Vagina (tissue), 2 donors: Measurements from ENCODE around the gene SUSD6. TPM values are rescaled to one million over a fixed set of nuclear protein-coding genes. Genes with fewer than 3 reads are reported as not detected.
A peak's percentile ranks its signal among the peaks of the same experiment; 100 is the strongest.

Source experiments
- DNase-seq, 2 donors: peaks; one replicate each; pipeline ENCODE4 v3.0.0-alpha.2; 2017; ENCODE audit errors: extremely low spot score in 2 of 2
- H3K27ac ChIP-seq: fragments of 200-600 bp; sonication (generic); one replicate; pipeline ENCODE4 v1.5.1; 2019
- H3K27me3 ChIP-seq: fragments of 200-600 bp; sonication (generic); one replicate; pipeline ENCODE4 v1.5.1; 2019
- H3K36me3 ChIP-seq, 2 donors: fragments of 200-600 bp; sonication (generic); one replicate each; pipeline ENCODE4 v1.5.1; 2017 to 2019
- H3K4me1 ChIP-seq: fragments of 200-600 bp; sonication (generic); one replicate; pipeline ENCODE4 v1.5.1; 2019
- H3K4me3 ChIP-seq, 2 donors: fragments of 200-600 bp; sonication (generic); 1 replicate in 1 of 2; 2 replicates in 1 of 2; pipeline ENCODE4 v1.5.1; 2016 to 2019
- H3K9me3 ChIP-seq: fragments of 200-600 bp; sonication (generic); one replicate; pipeline ENCODE4 v1.5.1; 2019
- POLR2A ChIP-seq, 2 donors: fragments of 450-650 bp; IDR thresholded peaks; one replicate each; pipeline ENCODE4 v1.6.1; 2017; ENCODE audit warnings: antibody characterized with exemption in 2 of 2, mild to moderate bottlenecking in 2 of 2, moderate library complexity in 2 of 2
- POLR2AphosphoS5 ChIP-seq, 2 donors: sonication (generic); formaldehyde crosslinking; IDR thresholded peaks; one replicate each; pipeline ENCODE4 v1.9.0; 2017; ENCODE audit warnings: antibody characterized with exemption in 2 of 2, mild to moderate bottlenecking in 2 of 2, low read depth in 1 of 2; ENCODE audit not compliant: insufficient read depth in 1 of 2
- intact Hi-C: fragments of 100-400 bp; cut with DNase I; formaldehyde crosslinking; loops from one replicate; pipeline ENCODE4 v1.15.1; 2023
- total RNA-seq: library from RNA; depleted of rRNA; stranded (reverse); fragments of >200 nt; gene quantifications from one replicate; pipeline ENCODE4 v1.2.3, GENCODE V29; 2016
- TF ChIP-seq, protein P1 (sequence below), 3 experiments: fragments of 450-650 bp in 2 of 3; fragments of 200-600 bp in 1 of 3; sonication (generic) in 1 of 3; IDR thresholded peaks; one replicate each; pipeline ENCODE4 v1.5.1; 2017 to 2019; ENCODE audit warnings: antibody characterized with exemption in 3 of 3, mild to moderate bottlenecking in 2 of 3, moderate library complexity in 2 of 3

SUSD6 gene
- total RNA-seq, 1 donor from 2014 or later: 36.6 TPM

DNA sequence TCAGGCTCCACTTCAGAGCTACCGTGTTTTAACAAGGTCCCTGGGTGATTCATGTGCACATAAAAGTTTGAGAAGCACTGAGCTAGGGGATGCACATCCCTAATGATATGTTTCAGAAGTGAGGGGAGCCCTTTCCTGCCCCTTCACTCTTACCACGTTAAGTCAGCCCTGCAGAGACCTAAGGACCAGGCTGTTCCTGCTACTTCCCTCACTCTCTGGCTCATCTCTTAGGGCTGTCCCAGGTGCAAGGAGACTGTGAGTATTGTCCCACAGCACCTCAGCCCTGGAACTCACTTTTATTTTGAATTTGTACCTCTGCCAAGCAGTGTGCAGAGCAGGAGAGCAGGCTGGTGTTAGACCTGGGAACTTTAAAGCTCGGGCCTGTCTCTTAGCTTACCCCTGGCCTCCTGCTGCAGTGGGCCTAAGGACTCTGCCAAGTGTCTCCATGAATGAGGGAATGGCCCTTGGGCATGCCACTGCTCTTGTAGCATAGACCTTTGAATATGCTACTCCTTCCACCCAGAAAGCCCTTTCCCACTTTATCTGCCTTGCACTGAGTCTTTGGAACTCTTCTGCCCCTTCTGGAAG lies 11.0 kb upstream of the SUSD6 start:
- Histone ChIP-seq H3K27me3 (no peaks in the 10 kb centered on the region), H3K27ac (no peak overlapping the region), H3K4me1 (no peaks in the 10 kb centered on the region), H3K36me3 (no peaks in the 10 kb centered on the region), H3K4me3 (no peak overlapping the region), H3K9me3 (no peaks in the 10 kb centered on the region)
- TF ChIP-seq POLR2A (IDR thresholded peaks at IDR 0.05) (no peak), POLR2AphosphoS5 (IDR thresholded peaks at IDR 0.05; ENCODE audit: insufficient read depth in 1 of 2, low read depth in 1 of 2) (no peak)
- TF ChIP-seq, protein P1, sequence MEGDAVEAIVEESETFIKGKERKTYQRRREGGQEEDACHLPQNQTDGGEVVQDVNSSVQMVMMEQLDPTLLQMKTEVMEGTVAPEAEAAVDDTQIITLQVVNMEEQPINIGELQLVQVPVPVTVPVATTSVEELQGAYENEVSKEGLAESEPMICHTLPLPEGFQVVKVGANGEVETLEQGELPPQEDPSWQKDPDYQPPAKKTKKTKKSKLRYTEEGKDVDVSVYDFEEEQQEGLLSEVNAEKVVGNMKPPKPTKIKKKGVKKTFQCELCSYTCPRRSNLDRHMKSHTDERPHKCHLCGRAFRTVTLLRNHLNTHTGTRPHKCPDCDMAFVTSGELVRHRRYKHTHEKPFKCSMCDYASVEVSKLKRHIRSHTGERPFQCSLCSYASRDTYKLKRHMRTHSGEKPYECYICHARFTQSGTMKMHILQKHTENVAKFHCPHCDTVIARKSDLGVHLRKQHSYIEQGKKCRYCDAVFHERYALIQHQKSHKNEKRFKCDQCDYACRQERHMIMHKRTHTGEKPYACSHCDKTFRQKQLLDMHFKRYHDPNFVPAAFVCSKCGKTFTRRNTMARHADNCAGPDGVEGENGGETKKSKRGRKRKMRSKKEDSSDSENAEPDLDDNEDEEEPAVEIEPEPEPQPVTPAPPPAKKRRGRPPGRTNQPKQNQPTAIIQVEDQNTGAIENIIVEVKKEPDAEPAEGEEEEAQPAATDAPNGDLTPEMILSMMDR (IDR thresholded peaks at IDR 0.05): no peak
- DNase-seq: no peak
- intact Hi-C loops: loop anchor here (5.0 kb wide), 1 partner anchor 127 kb away; no protein-coding TSS in a partner anchor

GRCh38 chr14:69605738-69606137 lies 5.7 kb upstream of the SUSD6 start:
- DNase-seq: no peak
- intact Hi-C loops: no loop called here
- Histone ChIP-seq H3K4me3 (no peak overlapping the region), H3K4me1 (peaks cover 23% of the 10 kb centered on the region), H3K9me3 (no peaks in the 10 kb centered on the region), H3K36me3 (no peaks in the 10 kb centered on the region), H3K27me3 (no peaks in the 10 kb centered on the region), H3K27ac (no peak overlapping the region)
- TF ChIP-seq, protein P1 (IDR thresholded peaks at IDR 0.05): no peak
- TF ChIP-seq POLR2A (IDR thresholded peaks at IDR 0.05) (no peak), POLR2AphosphoS5 (IDR thresholded peaks at IDR 0.05; ENCODE audit: insufficient read depth in 1 of 2, low read depth in 1 of 2) (no peak)

- Histone ChIP-seq H3K27me3 (no peaks in the 10 kb centered on the region), H3K4me1 (peaks cover 27% of the 10 kb centered on the region), H3K27ac (no peak overlapping the region), H3K9me3 (no peaks in the 10 kb centered on the region), H3K4me3 (no peak overlapping the region), H3K36me3 (no peaks in the 10 kb centered on the region)
- DNase-seq: no peak
- TF ChIP-seq, protein P1 (IDR thresholded peaks at IDR 0.05): no peak
- TF ChIP-seq POLR2AphosphoS5 (IDR thresholded peaks at IDR 0.05; ENCODE audit: insufficient read depth in 1 of 2, low read depth in 1 of 2) (no peak), POLR2A (IDR thresholded peaks at IDR 0.05) (no peak)
- intact Hi-C loops: no loop called here
Measured at GRCh38 chr14:69606258-69607184, 4.9 kb upstream of the SUSD6 start.

DNA sequence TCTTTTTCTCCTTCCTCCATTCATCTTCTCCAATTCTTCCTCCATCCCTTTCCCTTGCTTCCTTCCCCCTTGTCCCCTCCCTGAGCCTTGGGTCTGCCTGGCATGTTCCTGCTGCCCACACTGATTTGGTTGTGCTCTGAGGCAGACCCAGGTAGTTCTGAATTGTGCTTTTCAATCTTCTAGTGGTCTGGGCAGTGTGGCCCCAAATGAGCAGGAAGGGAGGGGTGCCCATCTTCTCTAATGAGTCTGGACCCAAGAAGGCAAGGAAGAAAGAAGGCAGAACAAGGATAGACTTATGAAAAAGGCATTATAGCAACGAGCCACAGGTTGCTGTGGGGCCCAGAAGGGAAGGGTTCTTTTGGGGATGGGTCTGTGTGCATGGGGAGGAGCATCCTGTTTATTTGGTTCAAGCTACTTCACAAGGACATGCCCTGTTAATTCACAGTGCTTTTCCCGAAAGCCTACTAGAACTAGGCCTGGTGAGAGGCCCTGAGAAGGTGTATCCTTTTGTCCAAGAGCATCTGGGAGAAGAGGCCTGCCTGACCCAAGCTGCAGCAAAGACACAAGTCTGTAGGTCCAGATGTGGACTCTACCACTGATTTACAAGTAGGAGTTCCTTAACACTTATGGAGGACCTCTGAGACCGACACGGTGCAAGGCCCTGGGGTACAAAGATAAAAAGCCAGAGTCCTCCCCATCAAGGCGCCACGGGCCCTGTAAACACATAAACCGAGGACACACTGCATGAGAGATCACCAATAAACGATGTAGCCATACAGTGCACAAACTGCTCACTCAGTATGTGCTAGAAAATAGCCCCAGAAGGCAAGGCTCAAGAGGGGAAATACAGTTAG lies 1.1 kb upstream of the SUSD6 start:
- DNase-seq: no peak
- Histone ChIP-seq H3K27me3 (no peaks in the 10 kb centered on the region), H3K4me3 (peak overlapping the region; percentile 92 to 93), H3K9me3 (no peaks in the 10 kb centered on the region), H3K4me1 (peaks cover 55% of the 10 kb centered on the region), H3K27ac (peak overlapping the region; percentile 79), H3K36me3 (no peaks in the 10 kb centered on the region)
- TF ChIP-seq POLR2A (IDR thresholded peaks at IDR 0.05): no peak
- TF ChIP-seq, protein P1 (IDR thresholded peaks at IDR 0.05): no peak
- no peak for TF ChIP-seq POLR2AphosphoS5 (IDR thresholded peaks at IDR 0.05; ENCODE audit: insufficient read depth in 1 of 2, low read depth in 1 of 2)
- intact Hi-C loops: loop anchor here (5.0 kb wide), 1 partner anchor 102 kb away; no protein-coding TSS in a partner anchor
